ENCODE data around the gene AHR. TPM values are rescaled to one million over a fixed set of nuclear protein-coding genes. Genes with fewer than 3 reads are reported as not detected.

AHR gene
- total RNA-seq, 1 donor from 2014 or later, result 49.7 TPM

- H3K27ac Mint-ChIP-seq, result no peak overlapping the region
- no peak for TF ChIP-seq CTCF (IDR thresholded peaks at IDR 0.05; ENCODE audit: unreplicated experiment)
- DNase-seq (ENCODE audit: low spot score in 2 of 2, unreplicated experiment in 2 of 2), result no peak
- no peaks in the 10 kb centered on the region for H3K36me3 Mint-ChIP-seq
- H3K27me3 Mint-ChIP-seq (ENCODE audit: low read depth), result peaks cover 4% of the 10 kb centered on the region
- H3K4me1 Mint-ChIP-seq, result peaks cover 34% of the 10 kb centered on the region
- no peaks in the 10 kb centered on the region for H3K9me3 Mint-ChIP-seq
- no peak overlapping the region for H3K4me3 Mint-ChIP-seq
Observed at GRCh38 chr7:17370901-17371585, 72.6 kb downstream of the AHR start.

GRCh38 chr7:17371671-17372524 is 73.4 kb downstream of the AHR start:
- no peak for TF ChIP-seq CTCF (IDR thresholded peaks at IDR 0.05; ENCODE audit: unreplicated experiment)
- H3K4me1 Mint-ChIP-seq, result peaks cover 34% of the 10 kb centered on the region
- H3K36me3 Mint-ChIP-seq, result no peaks in the 10 kb centered on the region
- no peaks in the 10 kb centered on the region for H3K9me3 Mint-ChIP-seq
- DNase-seq (ENCODE audit: low spot score in 2 of 2, unreplicated experiment in 2 of 2), result no peak
- H3K27ac Mint-ChIP-seq, result no peak overlapping the region
- no peak overlapping the region for H3K4me3 Mint-ChIP-seq
- H3K27me3 Mint-ChIP-seq (ENCODE audit: low read depth), result peaks cover 4% of the 10 kb centered on the region

- no peak overlapping the region for H3K4me3 Mint-ChIP-seq
- no peaks in the 10 kb centered on the region for H3K9me3 Mint-ChIP-seq
- H3K27ac Mint-ChIP-seq, result no peak overlapping the region
- DNase-seq (ENCODE audit: low spot score in 2 of 2, unreplicated experiment in 2 of 2), result no peak
- peaks cover 26% of the 10 kb centered on the region for H3K4me1 Mint-ChIP-seq
- no peak for TF ChIP-seq CTCF (IDR thresholded peaks at IDR 0.05; ENCODE audit: unreplicated experiment)
- H3K36me3 Mint-ChIP-seq, result no peaks in the 10 kb centered on the region
- peaks cover 4% of the 10 kb centered on the region for H3K27me3 Mint-ChIP-seq (ENCODE audit: low read depth)
Observed at GRCh38 chr7:17374157-17374556, 75.7 kb downstream of the AHR start.

GRCh38 chr7:17374654-17375053 is 76.2 kb downstream of the AHR start:
- no peaks in the 10 kb centered on the region for H3K36me3 Mint-ChIP-seq
- no peak for TF ChIP-seq CTCF (IDR thresholded peaks at IDR 0.05; ENCODE audit: unreplicated experiment)

GRCh38 chr7:17376595-17376994 is 78.1 kb downstream of the AHR start:
- no peak for DNase-seq (ENCODE audit: low spot score in 2 of 2, unreplicated experiment in 2 of 2)
- H3K27ac Mint-ChIP-seq, result no peak overlapping the region
- H3K4me3 Mint-ChIP-seq, result no peak overlapping the region
- H3K27me3 Mint-ChIP-seq (ENCODE audit: low read depth), result peaks cover 4% of the 10 kb centered on the region
- H3K9me3 Mint-ChIP-seq, result no peaks in the 10 kb centered on the region
- peaks cover 20% of the 10 kb centered on the region for H3K4me1 Mint-ChIP-seq
- no peaks in the 10 kb centered on the region for H3K36me3 Mint-ChIP-seq
- TF ChIP-seq CTCF (IDR thresholded peaks at IDR 0.05; ENCODE audit: unreplicated experiment), result no peak

More at GRCh38 chr7:17374654-17375053, 76.2 kb downstream of the AHR start:
- no peaks in the 10 kb centered on the region for H3K9me3 Mint-ChIP-seq
- DNase-seq (ENCODE audit: low spot score in 2 of 2, unreplicated experiment in 2 of 2), result no peak
- H3K4me1 Mint-ChIP-seq, result peaks cover 21% of the 10 kb centered on the region
- peaks cover 4% of the 10 kb centered on the region for H3K27me3 Mint-ChIP-seq (ENCODE audit: low read depth)
- H3K4me3 Mint-ChIP-seq, result no peak overlapping the region
- no peak overlapping the region for H3K27ac Mint-ChIP-seq

Measured in mesothelial cell of epicardium (in vitro differentiated cells).